Mucosa of descending colon (tissue), 3 donors: ENCODE results near the gene CPT1C. TPM values are rescaled to one million over a fixed set of nuclear protein-coding genes. Genes with fewer than 3 reads are reported as not detected.

Experiments used
- ATAC-seq: fragments of 200-7000 bp; cut with Tn5 transposase; one replicate; pipeline ENCODE4 v1.9.1; 2020; ENCODE audit warnings: mild to moderate bottlenecking, moderate library complexity
- DNase-seq, 3 donors: peaks; one replicate each; pipeline ENCODE4 v3.0.0-alpha.2; 2020
- H3K36me3 ChIP-seq: fragments of 200-600 bp; one replicate; pipeline ENCODE4 v1.8.0; 2021; ENCODE audit warnings: low read depth, mild to moderate bottlenecking
- H3K4me1 ChIP-seq: fragments of 200-600 bp; one replicate; pipeline ENCODE4 v1.8.0; 2021; ENCODE audit warnings: low read depth, mild to moderate bottlenecking
- H3K4me3 ChIP-seq: fragments of 200-600 bp; one replicate; pipeline ENCODE4 v1.8.0; 2021; ENCODE audit warnings: mild to moderate bottlenecking
- H3K9me3 ChIP-seq: fragments of 200-600 bp; one replicate; pipeline ENCODE4 v1.8.0; 2021; ENCODE audit warnings: mild to moderate bottlenecking
- intact Hi-C, 2 donors: fragments of 100-400 bp; cut with DNase I in 1 of 2; cut with micrococcal nuclease in 1 of 2; formaldehyde crosslinking; loops; one replicate each; pipeline versions ENCODE4 v1.11.0 to v1.11.1; 2022; cut with DNase I, micrococcal nuclease
- total RNA-seq, 3 donors: library from RNA; stranded (reverse); fragmentation: NEBNext Ultra II Directional in 2 of 3; extraction: Animal tissue kit (Norgen Biotek cat#: 25700) in 2 of 3; gene quantifications; one replicate each; pipeline versions ENCODE4 v1.2.1 to v1.2.4, GENCODE V29; 2021 to 2023
- TF ChIP-seq, protein P1 (sequence below): fragments of 200-600 bp; IDR thresholded peaks from one replicate; pipeline ENCODE4 v1.8.0; 2022; ENCODE audit warnings: antibody characterized with exemption, mild to moderate bottlenecking
- donor health status: DM: no; HTN: no; CAD: no; lungs with moderate emphysema.
- donor health status: DM: no; HTN: no; CAD: no.
- donor health status: DM: no; HTN: yes; CAD: no.

Gene CPT1C
- total RNA-seq, 3 donors from 2014 or later, result 1.9 to 7.6 (median 2.2) TPM

DNA sequence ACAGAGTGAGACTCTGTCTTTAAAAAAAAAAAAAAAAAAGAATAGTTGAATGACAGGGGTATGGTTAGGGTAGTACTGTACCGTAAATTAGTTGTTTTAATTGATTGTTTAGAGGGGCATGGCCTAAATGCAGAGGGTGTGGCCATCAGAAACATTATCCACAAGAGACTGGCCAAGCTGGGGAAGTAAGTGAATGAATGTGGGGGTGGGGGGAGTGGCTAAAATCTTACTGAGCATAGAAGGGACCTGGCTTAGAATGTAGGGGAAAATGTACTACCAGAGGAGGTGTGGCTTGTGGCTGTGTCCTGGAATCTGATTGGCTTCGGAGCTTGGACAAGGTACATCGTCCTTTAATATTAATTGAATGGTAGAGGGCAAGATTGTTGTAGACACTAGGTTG lies 21.4 kb upstream of the CPT1C start:
- no peaks in the 10 kb centered on the region for H3K9me3 ChIP-seq
- intact Hi-C loops, result no loop called here
- no peaks in the 10 kb centered on the region for H3K36me3 ChIP-seq
- TF ChIP-seq, protein P1, sequence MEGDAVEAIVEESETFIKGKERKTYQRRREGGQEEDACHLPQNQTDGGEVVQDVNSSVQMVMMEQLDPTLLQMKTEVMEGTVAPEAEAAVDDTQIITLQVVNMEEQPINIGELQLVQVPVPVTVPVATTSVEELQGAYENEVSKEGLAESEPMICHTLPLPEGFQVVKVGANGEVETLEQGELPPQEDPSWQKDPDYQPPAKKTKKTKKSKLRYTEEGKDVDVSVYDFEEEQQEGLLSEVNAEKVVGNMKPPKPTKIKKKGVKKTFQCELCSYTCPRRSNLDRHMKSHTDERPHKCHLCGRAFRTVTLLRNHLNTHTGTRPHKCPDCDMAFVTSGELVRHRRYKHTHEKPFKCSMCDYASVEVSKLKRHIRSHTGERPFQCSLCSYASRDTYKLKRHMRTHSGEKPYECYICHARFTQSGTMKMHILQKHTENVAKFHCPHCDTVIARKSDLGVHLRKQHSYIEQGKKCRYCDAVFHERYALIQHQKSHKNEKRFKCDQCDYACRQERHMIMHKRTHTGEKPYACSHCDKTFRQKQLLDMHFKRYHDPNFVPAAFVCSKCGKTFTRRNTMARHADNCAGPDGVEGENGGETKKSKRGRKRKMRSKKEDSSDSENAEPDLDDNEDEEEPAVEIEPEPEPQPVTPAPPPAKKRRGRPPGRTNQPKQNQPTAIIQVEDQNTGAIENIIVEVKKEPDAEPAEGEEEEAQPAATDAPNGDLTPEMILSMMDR, result no peak
- no peak for DNase-seq
- ATAC-seq, result no peak
- no peak overlapping the region for H3K4me3 ChIP-seq
- peaks cover 12% of the 10 kb centered on the region for H3K4me1 ChIP-seq

GRCh38 chr19:49672131-49672919 lies 18.6 kb upstream of the CPT1C start:
- ATAC-seq (peak; percentile 45), DNase-seq (peak; percentile 81 to 87 (median 83))
- TF ChIP-seq, protein P1, result peak; percentile 84
- Histone ChIP-seq H3K36me3 (peaks cover 6% of the 10 kb centered on the region), H3K9me3 (no peaks in the 10 kb centered on the region), H3K4me3 (no peak overlapping the region), H3K4me1 (peaks cover 13% of the 10 kb centered on the region)
- intact Hi-C loops, result no loop called here

DNA sequence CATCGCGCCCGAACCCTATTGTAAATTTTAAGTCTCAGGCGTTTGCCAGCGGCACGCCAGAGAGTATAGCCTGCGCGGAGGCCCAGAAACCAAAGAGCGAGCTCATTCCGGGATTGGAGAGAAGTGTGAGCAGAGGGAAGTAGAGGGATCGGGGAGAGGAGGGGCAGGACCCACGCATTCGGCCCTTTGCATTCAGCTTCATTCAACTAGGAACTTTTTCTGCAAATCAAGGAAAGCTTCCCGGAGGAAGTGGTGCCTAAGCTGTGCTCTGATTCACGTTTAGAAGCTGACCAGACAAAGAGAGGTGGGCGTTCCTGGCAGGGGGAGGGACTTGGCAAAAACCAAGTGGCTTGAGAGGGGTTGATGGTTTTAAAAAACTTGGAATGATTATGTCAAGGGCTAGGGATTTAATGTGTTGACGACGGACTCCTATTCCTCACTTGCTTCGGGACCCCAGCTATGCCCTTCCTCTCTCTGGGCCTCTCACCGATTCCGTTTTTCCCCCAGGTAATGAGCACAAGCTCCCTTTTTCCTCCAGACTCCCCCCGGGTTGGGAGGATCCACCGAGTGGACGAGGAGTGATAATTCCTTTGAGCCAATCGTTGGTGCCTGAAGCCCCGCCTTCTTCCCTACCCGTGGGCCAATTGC lies 14.7 kb upstream of the CPT1C start:
- intact Hi-C loops, result no loop called here
- H3K9me3 ChIP-seq, result no peaks in the 10 kb centered on the region
- TF ChIP-seq, protein P1, result no peak
- ATAC-seq (peak; percentile 60), DNase-seq (peak; percentile 86 to 90 (median 89))
- H3K36me3 ChIP-seq, result peaks cover 6% of the 10 kb centered on the region
- H3K4me3 ChIP-seq, result peak overlapping the region; percentile 88
- H3K4me1 ChIP-seq, result peaks cover 36% of the 10 kb centered on the region

DNA sequence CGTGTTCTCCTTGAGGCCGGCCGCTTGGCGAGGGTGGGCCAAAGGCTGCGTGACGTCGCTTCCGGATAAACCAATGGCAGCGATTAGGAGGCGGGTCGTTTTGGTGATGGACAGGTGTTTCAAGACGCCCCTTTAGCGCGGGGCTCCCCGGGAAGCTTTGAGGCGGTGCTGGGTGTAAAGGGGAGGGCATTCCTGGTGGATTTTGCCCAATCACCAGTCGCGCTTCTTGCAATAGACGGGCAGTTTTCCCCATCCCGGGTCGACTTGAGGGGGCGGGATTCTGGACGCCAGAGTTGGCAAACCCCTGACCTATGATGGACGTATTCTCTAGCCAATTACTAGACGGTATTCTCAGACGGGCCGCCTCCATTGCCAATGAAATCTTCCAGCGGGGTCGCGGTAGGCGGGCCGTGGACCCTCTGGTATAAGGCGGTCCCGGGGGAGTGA lies 14.1 kb upstream of the CPT1C start:
- peak; percentile 99 to 100 (median 99) for DNase-seq
- TF ChIP-seq, protein P1, result no peak
- Histone ChIP-seq H3K4me1 (peaks cover 32% of the 10 kb centered on the region), H3K4me3 (peak overlapping the region; percentile 88), H3K9me3 (no peaks in the 10 kb centered on the region), H3K36me3 (peaks cover 6% of the 10 kb centered on the region)
- ATAC-seq, result peak; percentile 83
- intact Hi-C loops, result no loop called here

DNA sequence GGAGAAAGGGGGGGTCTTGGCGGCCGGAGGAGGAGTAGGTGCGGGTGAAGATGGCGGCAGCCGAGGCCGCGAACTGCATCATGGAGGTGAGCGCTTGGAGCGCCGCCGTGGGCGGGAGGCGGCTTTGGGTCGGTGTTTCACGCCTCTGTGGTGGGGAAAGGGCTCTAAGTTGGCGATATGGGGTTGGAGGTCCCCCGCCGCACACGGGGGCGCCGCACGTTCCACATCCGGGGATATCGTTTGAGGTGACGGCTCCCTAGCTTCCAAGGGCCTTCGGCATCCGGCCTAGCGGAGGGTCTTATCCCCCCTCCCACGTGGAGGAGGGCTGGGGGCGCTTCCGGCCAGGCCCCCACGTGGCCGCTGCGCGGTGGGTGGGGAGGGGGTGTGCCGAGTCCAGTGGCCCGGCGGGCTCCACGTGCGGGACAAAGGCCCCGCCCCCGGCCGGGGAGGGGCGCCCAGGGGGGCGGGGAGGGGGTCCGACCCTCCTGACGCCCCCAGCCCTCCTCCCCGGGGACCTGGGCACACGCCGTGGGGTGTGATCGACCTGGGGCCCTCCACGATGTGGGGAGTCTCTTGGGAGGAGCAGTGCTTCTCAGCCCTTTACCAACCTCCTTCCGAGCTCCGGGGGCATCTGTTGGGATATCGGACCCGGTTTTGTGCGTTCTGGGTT lies 13.6 kb upstream of the CPT1C start, which contains the start of gene PRMT1:
Gene PRMT1, plus strand, starts transcription at position 41 of the 670 bp plus-strand sequence. Its CDS starts 10 bp downstream, at position 51.
- Histone ChIP-seq H3K36me3 (peaks cover 6% of the 10 kb centered on the region), H3K4me3 (peak within 1 kb of the TSS; percentile 88), H3K4me1 (peaks cover 27% of the 10 kb centered on the region), H3K9me3 (no peaks in the 10 kb centered on the region)
- TF ChIP-seq, protein P1, result no peak
- ATAC-seq, result peak; percentile 10
- peak in 2 of 3 donors; percentile 53 to 76 for DNase-seq
- intact Hi-C loops, result no loop called here
